HCT116 (cell line): Measurements from ENCODE around the gene ANAPC2. TPM values are rescaled to one million over a fixed set of nuclear protein-coding genes. Genes with fewer than 3 reads are reported as not detected.

Experiments
- ATAC-seq: fragments of 200-7000 bp; cut with Tn5 transposase; 2 replicates; pipeline ENCODE4 v1.9.1; 2020; ENCODE audit warnings: mild to moderate bottlenecking, moderate library complexity
- BruUV-seq: library from RNA; stranded (reverse); fragments of 400-500 nt; replicated peaks from 2 replicates; lab custom pipeline; 2021; lab: Mats Ljungman, UMichigan
- CTCF ChIA-PET: fragments of 300-600 bp; sonication (Branson Sonifier 250); formaldehyde crosslinking; loops from one replicate; lab custom pipeline; 2021; ENCODE audit warnings: antibody characterized with exemption; lab: Charles Lee
- POLR2A ChIA-PET: fragments of 300-600, 350-600 bp; sonication (Branson Sonifier 250); formaldehyde crosslinking; loops from one replicate; lab custom pipeline; 2021; ENCODE audit warnings: antibody characterized with exemption; lab: Charles Lee
- RAD21 ChIA-PET, 2 experiments: fragments of 300-600 bp; sonication (Branson Sonifier 250); formaldehyde crosslinking; loops; one replicate each; lab custom pipeline; 2023; ENCODE audit warnings: low total read pairs in 2 of 2; ENCODE audit not compliant: uncharacterized antibody in 2 of 2, unreplicated experiment in 2 of 2, low non-redundant PET in 1 of 2; lab: Charles Lee
- DNase-seq: peaks from one replicate; pipeline ENCODE4 v3.0.0-alpha.2; 2010; ENCODE audit warnings: low read depth, low spot score
- H2AFZ ChIP-seq: fragments of 200-600 bp; shearing (Covaris generic), sonication (generic); 2 replicates; pipeline ENCODE4 v1.6.1; 2017; ENCODE audit warnings: low read depth, mixed run types, mixed read lengths, antibody characterized with exemption, low read length; ENCODE audit not compliant: poor library complexity, severe bottlenecking
- H3K27ac ChIP-seq: 2 replicates; pipeline ENCODE4 v1.5.1; 2012; ENCODE audit warnings: low read depth, low read length
- H3K27me3 ChIP-seq: fragments of 200-600 bp; sonication (generic); 2 replicates; pipeline ENCODE4 v1.6.1; 2016; ENCODE audit warnings: mixed run types, low read length, mixed read lengths; ENCODE audit not compliant: insufficient read depth
- H3K36me3 ChIP-seq, 2 experiments: fragments of 200-500 bp in 1 of 2; fragments of 200-600 bp in 1 of 2; sonication (Bioruptor generic) in 1 of 2; sonication (generic) in 1 of 2; 2 replicates each; pipeline versions ENCODE4 v1.5.1 to v1.6.1; 2014 to 2016; ENCODE audit warnings: low read length in 2 of 2, inconsistent platforms in 1 of 2, mixed read lengths in 1 of 2, mixed run types in 1 of 2; ENCODE audit not compliant: insufficient read depth in 2 of 2, control insufficient read depth in 1 of 2
- H3K4me1 ChIP-seq, 2 experiments: fragments of 200-600 bp in 1 of 2; sonication (generic) in 1 of 2; 2 replicates each; pipeline versions ENCODE4 v1.5.1 to v1.6.1; 2012 to 2017; ENCODE audit warnings: low read length in 2 of 2, inconsistent platforms in 1 of 2, mild to moderate bottlenecking in 1 of 2, mixed read lengths in 1 of 2, mixed run types in 1 of 2, moderate library complexity in 1 of 2; ENCODE audit not compliant: insufficient read depth in 2 of 2, control insufficient read depth in 1 of 2
- H3K4me2 ChIP-seq: fragments of 200-600 bp; sonication (generic); 2 replicates; pipeline ENCODE4 v1.6.1; 2017; ENCODE audit warnings: mixed run types, low read length, mixed read lengths
- H3K4me3 ChIP-seq, 2 experiments: fragments of 200-600 bp in 1 of 2; sonication (generic) in 1 of 2; replicated peaks in 1 of 2; 2 replicates each; pipeline ENCODE4 v1.5.1; 2011 to 2016; ENCODE audit warnings: low read length in 2 of 2, control low read depth in 1 of 2, low read depth in 1 of 2, mild to moderate bottlenecking in 1 of 2, mixed read lengths in 1 of 2, mixed run types in 1 of 2
- H3K79me2 ChIP-seq: fragments of 200-600 bp; sonication (generic); 2 replicates; pipeline ENCODE4 v1.6.1; 2017; ENCODE audit warnings: mild to moderate bottlenecking, mixed run types, low read length, moderate library complexity, mixed read lengths; ENCODE audit not compliant: insufficient read depth
- H3K9ac ChIP-seq: fragments of 200-600 bp; sonication (generic); 2 replicates; pipeline ENCODE4 v1.6.1; 2016; ENCODE audit warnings: low read length, mixed read lengths
- H3K9me2 ChIP-seq: fragments of 200-600 bp; sonication (generic), shearing (Covaris generic); 2 replicates; pipeline ENCODE4 v1.6.1; 2017; ENCODE audit warnings: mixed run types, mild to moderate bottlenecking, moderate library complexity; ENCODE audit not compliant: insufficient read depth
- H3K9me3 ChIP-seq, 2 experiments: fragments of 200-500 bp in 1 of 2; fragments of 200-600 bp in 1 of 2; sonication (Bioruptor generic) in 1 of 2; sonication (generic) in 1 of 2; 2 replicates each; pipeline ENCODE4 v1.6.1; 2014 to 2017; ENCODE audit warnings: low read length in 2 of 2, mixed read lengths in 2 of 2, inconsistent platforms in 1 of 2, low read depth in 1 of 2, mild to moderate bottlenecking in 1 of 2, mixed run types in 1 of 2, moderate library complexity in 1 of 2; ENCODE audit not compliant: control insufficient read depth in 1 of 2, insufficient read depth in 1 of 2
- H4K20me1 ChIP-seq: fragments of 200-600 bp; sonication (generic), shearing (Covaris generic); 2 replicates; pipeline ENCODE4 v1.6.1; 2017; ENCODE audit warnings: mixed run types, mild to moderate bottlenecking, moderate library complexity; ENCODE audit not compliant: insufficient read depth
- ATF3 ChIP-seq: IDR thresholded peaks from 2 replicates; pipeline ENCODE4 v1.6.1; 2012
- CBX3 ChIP-seq: IDR thresholded peaks from 2 replicates; pipeline ENCODE4 v1.6.1; 2012; ENCODE audit warnings: low read depth
- CEBPB ChIP-seq: IDR thresholded peaks from 2 replicates; pipeline ENCODE4 v1.6.1; 2012; ENCODE audit warnings: low read depth
- CTCF ChIP-seq, 3 experiments: fragments of 200-600 bp in 1 of 3; sonication (generic) in 1 of 3; IDR thresholded peaks in 2 of 3; conservative IDR thresholded peaks in 1 of 3; 2 replicates each; pipeline ENCODE4 v1.5.1; 2012 to 2017; ENCODE audit warnings: low read depth in 2 of 3, low read length in 2 of 3, antibody characterized with exemption in 1 of 3, borderline replicate concordance in 1 of 3, control low read depth in 1 of 3, mild to moderate bottlenecking in 1 of 3, mixed read lengths in 1 of 3, mixed run types in 1 of 3, moderate library complexity in 1 of 3; ENCODE audit not compliant: insufficient read depth in 1 of 3
- EGR1 ChIP-seq: IDR thresholded peaks from 2 replicates; pipeline ENCODE4 v1.6.1; 2012; ENCODE audit warnings: low read depth
- EZH2phosphoT487 ChIP-seq: fragments of 200-600 bp; IDR thresholded peaks from 2 replicates; pipeline ENCODE4 v1.6.1; 2018; ENCODE audit warnings: antibody characterized with exemption, borderline replicate concordance
- FOSL1 ChIP-seq: IDR thresholded peaks from 2 replicates; pipeline ENCODE4 v1.6.1; 2012; ENCODE audit warnings: low read depth
- POLR2A ChIP-seq: IDR thresholded peaks from 2 replicates; pipeline ENCODE4 v1.7.0; 2011; ENCODE audit warnings: borderline replicate concordance; ENCODE audit not compliant: insufficient read depth, insufficient read length; ENCODE audit errors: extremely low read depth
- POLR2AphosphoS5 ChIP-seq: IDR thresholded peaks from 2 replicates; pipeline ENCODE4 v1.6.1; 2011; ENCODE audit warnings: mild to moderate bottlenecking, low read depth, low read length, moderate library complexity
- RAD21 ChIP-seq: IDR thresholded peaks from 2 replicates; pipeline ENCODE4 v1.6.1; 2012; ENCODE audit warnings: low read depth, mild to moderate bottlenecking
- SP1 ChIP-seq: IDR thresholded peaks from 2 replicates; pipeline ENCODE4 v1.6.1; 2012; ENCODE audit warnings: low read depth
- SRF ChIP-seq: IDR thresholded peaks from 2 replicates; pipeline ENCODE4 v1.6.1; 2012; ENCODE audit warnings: low read depth
- TCF7L2 ChIP-seq: IDR thresholded peaks from 2 replicates; pipeline ENCODE4 v1.7.0; 2011; ENCODE audit warnings: borderline replicate concordance, inconsistent platforms; ENCODE audit not compliant: insufficient read depth, insufficient read length; ENCODE audit errors: extremely low read depth
- YY1 ChIP-seq: IDR thresholded peaks from 2 replicates; pipeline ENCODE4 v1.6.1; 2011; ENCODE audit warnings: low read length, low read depth, moderate library complexity, mild to moderate bottlenecking; ENCODE audit not compliant: insufficient replicate concordance; ENCODE audit errors: extremely low read depth
- ZBTB33 ChIP-seq: IDR thresholded peaks from 2 replicates; pipeline ENCODE4 v1.6.1; 2011; ENCODE audit warnings: mild to moderate bottlenecking, low read length, moderate library complexity; ENCODE audit not compliant: insufficient replicate concordance; ENCODE audit errors: extremely low read depth
- ZFX ChIP-seq: fragments of 450-650 bp; IDR thresholded peaks from 2 replicates; pipeline ENCODE4 v1.6.1; 2017
- intact Hi-C: fragments of 100-400 bp; cut with micrococcal nuclease; formaldehyde crosslinking; loops from 2 replicates; pipeline ENCODE4 v1.10.0; 2022
- total RNA-seq: library from RNA; stranded (reverse); gene quantifications from one replicate; pipeline ENCODE4 v1.2.1, GENCODE V29; 2021; ENCODE audit not compliant: unreplicated experiment

Gene ANAPC2
- total RNA-seq, 1 experiment from 2014 or later: 75.5 TPM

- TF ChIP-seq ZBTB33: no peak
- no peak for TF ChIP-seq POLR2AphosphoS5
- TF ChIP-seq POLR2A: no peak
- no peak for TF ChIP-seq EZH2phosphoT487
Observed at GRCh38 chr9:137128158-137128861, 60.0 kb downstream of the ANAPC2 start (continued).

- Histone ChIP-seq H3K27ac (no peak overlapping the region; the same call in 1 of the 2 replicates), H3K4me2 (peak overlapping the region; percentile 86), H3K36me3 (no peaks in the 10 kb centered on the region), H3K4me1 (peaks cover 21 to 51% of the 10 kb centered on the region in 2 experiments), H3K79me2 (peaks cover 31% of the 10 kb centered on the region), H3K9me3 (no peaks in the 10 kb centered on the region), H3K9ac (no peak overlapping the region; the same call in 1 of the 2 replicates), H3K9me2 (no peaks in the 10 kb centered on the region), H4K20me1 (0 out of 2 replicates have a peak, but pooled peaks cover 3% of the 10 kb centered on the region), H3K27me3 (no peaks in the 10 kb centered on the region), H3K4me3 (no peak overlapping the region), H2AFZ (no peak overlapping the region)
- POLR2A ChIA-PET: interaction anchor here (0.7 kb wide), 1 partner anchor 150 kb away, joined by 3 read pairs; the partner anchor contains the start of gene TOR4A
- RAD21 ChIA-PET: no interaction called here
- ATAC-seq: no peak
- no TSS peak for BruUV-seq
- TF ChIP-seq RAD21: no peak
- no peak for TF ChIP-seq CBX3
- no peak for TF ChIP-seq YY1
- no peak for TF ChIP-seq EZH2phosphoT487
- no peak for TF ChIP-seq EGR1
- TF ChIP-seq CTCF (IDR thresholded peaks at IDR 0.05 in 2 of 3, conservative IDR thresholded peaks at IDR 0.05 in 1 of 3; ENCODE audit: borderline replicate concordance in 1 of 3, insufficient read depth in 1 of 3, low read depth in 2 of 3, low read length in 2 of 3): no peak
- TF ChIP-seq POLR2AphosphoS5: no peak
- TF ChIP-seq SP1: no peak
- no peak for TF ChIP-seq SRF
- no peak for TF ChIP-seq TCF7L2
- TF ChIP-seq CEBPB: no peak
- no peak for TF ChIP-seq ZFX
- TF ChIP-seq ATF3: no peak
- TF ChIP-seq FOSL1: no peak
- no peak for TF ChIP-seq ZBTB33
- no peak for DNase-seq
- intact Hi-C loops: no loop called here
- CTCF ChIA-PET: no interaction called here
Observed at GRCh38 chr9:137127301-137128157, 60.8 kb downstream of the ANAPC2 start.
